Lower leg skin (tissue), 3 donors: ENCODE results near the gene NFKB2.

Experiments
- POLR2A ChIP-seq, 2 donors: fragments of 450-650 bp; IDR thresholded peaks; one replicate each; pipeline ENCODE4 v1.6.1; 2016 to 2017; ENCODE audit warnings: antibody characterized with exemption in 2 of 2, mild to moderate bottlenecking in 1 of 2, moderate library complexity in 1 of 2
- TF ChIP-seq, protein P1 (sequence below), 3 donors: fragments of 450-650 bp; IDR thresholded peaks; one replicate each; pipeline ENCODE4 v1.5.1; 2016; ENCODE audit warnings: antibody characterized with exemption in 3 of 3, mild to moderate bottlenecking in 3 of 3, moderate library complexity in 2 of 3

DNA sequence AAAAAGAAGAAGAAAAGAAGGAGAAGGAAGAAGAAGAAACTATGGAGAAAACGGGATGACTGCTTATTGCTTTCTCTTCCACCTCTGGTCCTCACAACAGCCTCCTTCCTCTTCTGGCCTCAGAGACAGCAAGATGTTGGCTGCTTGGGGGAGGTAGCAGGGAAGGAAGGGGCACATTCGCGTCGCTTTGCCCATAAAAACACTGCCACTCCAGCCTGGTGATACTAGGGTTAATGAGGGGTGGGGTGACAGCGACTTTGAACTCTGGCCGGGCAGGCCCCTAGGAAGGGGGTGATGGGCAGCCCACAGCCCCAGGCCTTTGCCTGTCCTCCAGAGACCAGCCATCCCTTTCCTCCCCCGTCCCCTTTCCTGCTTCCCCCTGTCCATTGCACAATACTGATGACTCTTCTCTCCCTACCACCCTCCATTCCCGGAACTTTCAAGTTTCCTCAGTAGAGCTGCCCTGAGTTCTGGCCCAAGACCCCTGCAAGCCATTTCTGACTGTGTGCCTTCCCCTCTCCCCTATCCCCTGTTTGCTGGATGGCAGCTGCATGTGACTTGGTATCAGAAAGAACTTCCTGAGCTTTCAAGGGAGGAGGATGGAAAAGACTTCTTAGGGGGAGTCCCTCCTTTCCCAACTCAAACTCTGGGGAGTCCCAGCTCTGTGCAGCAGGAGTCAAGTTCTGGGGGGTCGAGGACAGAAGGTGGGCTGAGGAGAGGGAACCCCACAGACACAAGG lies 39.1 kb downstream of the NFKB2 start:
- TF ChIP-seq, protein P1, sequence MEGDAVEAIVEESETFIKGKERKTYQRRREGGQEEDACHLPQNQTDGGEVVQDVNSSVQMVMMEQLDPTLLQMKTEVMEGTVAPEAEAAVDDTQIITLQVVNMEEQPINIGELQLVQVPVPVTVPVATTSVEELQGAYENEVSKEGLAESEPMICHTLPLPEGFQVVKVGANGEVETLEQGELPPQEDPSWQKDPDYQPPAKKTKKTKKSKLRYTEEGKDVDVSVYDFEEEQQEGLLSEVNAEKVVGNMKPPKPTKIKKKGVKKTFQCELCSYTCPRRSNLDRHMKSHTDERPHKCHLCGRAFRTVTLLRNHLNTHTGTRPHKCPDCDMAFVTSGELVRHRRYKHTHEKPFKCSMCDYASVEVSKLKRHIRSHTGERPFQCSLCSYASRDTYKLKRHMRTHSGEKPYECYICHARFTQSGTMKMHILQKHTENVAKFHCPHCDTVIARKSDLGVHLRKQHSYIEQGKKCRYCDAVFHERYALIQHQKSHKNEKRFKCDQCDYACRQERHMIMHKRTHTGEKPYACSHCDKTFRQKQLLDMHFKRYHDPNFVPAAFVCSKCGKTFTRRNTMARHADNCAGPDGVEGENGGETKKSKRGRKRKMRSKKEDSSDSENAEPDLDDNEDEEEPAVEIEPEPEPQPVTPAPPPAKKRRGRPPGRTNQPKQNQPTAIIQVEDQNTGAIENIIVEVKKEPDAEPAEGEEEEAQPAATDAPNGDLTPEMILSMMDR (IDR thresholded peaks at IDR 0.05), result no peak
- no peak for TF ChIP-seq POLR2A (IDR thresholded peaks at IDR 0.05)
